Fibroblast of the aortic adventitia (primary cell): ENCODE data around the gene CCDC141. TPM values are rescaled to one million over a fixed set of nuclear protein-coding genes. Genes with fewer than 3 reads are reported as not detected.

Experiments
- DNase-seq: peaks from one replicate; pipeline ENCODE4 v3.0.0-alpha.2; 2010; ENCODE audit warnings: low read depth
- H3K4me3 ChIP-seq: 2 replicates; pipeline ENCODE4 v1.5.1; 2011; ENCODE audit warnings: low read depth, mild to moderate bottlenecking, control low read depth, low read length, moderate library complexity
- CTCF ChIP-seq: IDR thresholded peaks from 2 replicates; pipeline ENCODE4 v1.5.1; 2011; ENCODE audit warnings: mild to moderate bottlenecking, low read length, control low read depth, inconsistent platforms; ENCODE audit not compliant: insufficient read depth
- total RNA-seq: library from RNA; depleted of rRNA; stranded (reverse); fragments of >200 nt; gene quantifications from 2 replicates; pipeline ENCODE4 v1.2.3, GENCODE V29; 2012; ENCODE audit warnings: low replicate concordance

The CCDC141 gene
- total RNA-seq, 1 donor = 2.7 TPM

GRCh38 chr2:178829299-178829960 lies 220.5 kb downstream of the CCDC141 start:
- no peak overlapping the region for H3K4me3 ChIP-seq
- peak; percentile 60 for DNase-seq
- no peak for TF ChIP-seq CTCF

GRCh38 chr2:178828486-178828881 lies 221.5 kb downstream of the CCDC141 start:
- H3K4me3 ChIP-seq = no peak overlapping the region
- DNase-seq = no peak
- no peak for TF ChIP-seq CTCF

DNA sequence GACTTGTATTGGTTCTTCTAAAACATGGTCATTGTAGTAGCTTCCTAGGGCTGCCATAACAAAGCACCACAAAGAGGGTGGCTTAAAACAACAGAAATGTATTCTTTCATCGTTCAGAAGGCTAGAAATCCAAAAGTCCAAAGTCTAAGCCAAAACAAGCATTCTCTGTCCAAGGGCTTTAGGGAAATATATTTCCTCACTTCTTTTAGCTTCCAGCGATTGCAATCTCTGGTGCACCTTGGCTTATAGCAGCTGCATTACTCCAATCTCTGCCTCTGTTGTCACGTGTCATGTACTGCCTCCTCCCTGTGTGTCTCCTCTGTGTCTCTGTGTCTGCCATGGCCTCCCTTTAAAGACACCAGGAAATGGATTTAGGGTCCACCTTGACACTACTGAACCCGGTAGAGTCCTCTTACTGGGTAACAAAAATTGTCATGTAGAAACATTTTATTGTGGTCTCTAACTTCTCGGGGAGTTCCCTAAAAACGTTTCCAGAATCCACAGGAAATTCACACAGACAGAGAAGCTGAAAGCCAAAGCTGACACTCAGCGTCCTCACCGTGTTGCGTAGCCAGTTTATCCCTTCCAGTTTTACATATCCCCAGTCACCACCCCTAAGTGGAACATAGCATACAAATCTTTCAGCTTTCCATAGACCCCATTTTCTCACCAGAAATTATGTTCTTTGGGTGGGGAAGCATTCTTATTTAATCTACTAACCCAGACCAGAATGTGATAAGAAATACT lies 222.0 kb downstream of the CCDC141 start:
- peak; percentile 79 for DNase-seq
- no peak for TF ChIP-seq CTCF
- H3K4me3 ChIP-seq = peak overlapping the region; percentile 23

DNA sequence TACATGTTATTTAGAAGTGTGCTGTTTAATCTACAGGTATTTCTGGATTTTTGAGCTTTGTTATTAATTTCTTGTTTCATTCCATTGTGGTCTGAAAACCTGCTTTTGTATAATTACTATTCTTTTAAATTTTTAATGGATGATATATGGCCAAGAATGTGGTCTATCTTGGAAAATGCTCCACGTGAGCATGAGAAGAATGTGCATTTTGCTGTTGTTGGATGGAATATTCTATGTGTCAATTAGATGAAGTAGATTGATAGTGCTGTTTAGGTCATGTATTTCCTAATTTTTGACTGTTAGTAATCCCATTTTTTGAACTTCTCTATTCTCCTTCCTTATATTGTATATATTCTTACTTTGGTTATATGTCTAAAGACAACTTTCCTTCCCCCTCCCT lies 222.8 kb downstream of the CCDC141 start:
- no peak overlapping the region for H3K4me3 ChIP-seq
- peak; percentile 56 for DNase-seq
- no peak for TF ChIP-seq CTCF

DNA sequence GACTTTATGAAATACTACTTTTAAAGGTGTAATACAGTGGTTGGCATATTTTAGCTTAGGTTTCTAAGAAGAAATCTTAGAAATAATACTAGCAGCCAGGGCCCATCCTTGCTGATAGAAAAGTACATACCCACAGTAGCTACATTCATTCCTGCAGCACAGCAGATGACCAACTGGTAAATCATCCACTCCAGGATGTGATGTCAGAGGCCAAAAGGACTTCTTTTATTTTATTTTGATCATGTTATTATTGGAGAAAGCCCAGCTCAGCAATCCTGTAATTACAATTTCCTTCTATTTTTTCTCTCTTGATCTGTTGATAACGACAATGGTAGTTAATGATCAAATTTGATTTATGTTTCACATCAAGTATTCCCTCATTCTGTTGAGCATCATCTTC lies 224.8 kb downstream of the CCDC141 start:
- no peak for TF ChIP-seq CTCF
- no peak overlapping the region for H3K4me3 ChIP-seq

GRCh38 chr2:178824181-178824580 lies 225.8 kb downstream of the CCDC141 start:
- no peak for TF ChIP-seq CTCF
- no peak for DNase-seq
- no peak overlapping the region for H3K4me3 ChIP-seq

More for the DNA sequence above, 224.8 kb downstream of the CCDC141 start:
- peak; percentile 63 for DNase-seq

DNA sequence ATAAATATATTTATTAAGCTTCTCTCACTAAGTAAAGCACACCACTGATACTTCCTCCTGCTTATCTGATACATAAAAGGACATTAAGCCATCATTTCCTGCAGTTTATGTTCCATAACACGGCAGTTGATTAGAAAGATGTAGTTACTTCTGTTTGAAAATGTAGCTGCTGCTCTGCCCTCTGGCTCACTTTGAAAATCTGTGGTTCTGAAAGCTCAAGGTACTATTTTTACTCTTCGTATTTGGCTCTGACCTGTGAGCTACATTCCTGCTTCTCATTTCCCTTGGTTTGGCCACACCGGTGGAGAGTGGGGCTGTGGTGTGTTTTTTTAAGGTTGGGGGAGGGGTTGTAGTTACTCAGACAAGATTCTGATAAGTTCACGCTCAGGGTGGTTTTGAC lies 229.9 kb downstream of the CCDC141 start:
- peak; percentile 16 for DNase-seq
- no peak overlapping the region for H3K4me3 ChIP-seq
- TF ChIP-seq CTCF = no peak
